Measurements from ENCODE around the gene HTT.

- TF ChIP-seq CTCF (conservative IDR thresholded peaks at IDR 0.05; ENCODE audit: low read depth, low read length) (no peak), EZH2 (IDR thresholded peaks at IDR 0.05; ENCODE audit: low read length, unreplicated experiment) (no peak), EZH2phosphoT487 (IDR thresholded peaks at IDR 0.05; ENCODE audit: borderline replicate concordance, low read length) (no peak)
Measured at GRCh38 chr4:3128058-3128457, 53.6 kb downstream of the HTT start.
